OCI-M1 (cell line): ENCODE results near the gene VPS52.
"Not testable (repeated sequence)": the region's sequence is repeated elsewhere in the genome, so short reads cannot be mapped to it uniquely, and the experiment has no call there.

Experiments used
- DNase-seq: peaks from one replicate; lab custom pipeline; 2025; lab: John Stamatoyannopoulos, UW

VPS52 gene

GRCh38 chr6:33280539-33280938 lies 8.9 kb upstream of the VPS52 start:
- no peak for DNase-seq

DNA sequence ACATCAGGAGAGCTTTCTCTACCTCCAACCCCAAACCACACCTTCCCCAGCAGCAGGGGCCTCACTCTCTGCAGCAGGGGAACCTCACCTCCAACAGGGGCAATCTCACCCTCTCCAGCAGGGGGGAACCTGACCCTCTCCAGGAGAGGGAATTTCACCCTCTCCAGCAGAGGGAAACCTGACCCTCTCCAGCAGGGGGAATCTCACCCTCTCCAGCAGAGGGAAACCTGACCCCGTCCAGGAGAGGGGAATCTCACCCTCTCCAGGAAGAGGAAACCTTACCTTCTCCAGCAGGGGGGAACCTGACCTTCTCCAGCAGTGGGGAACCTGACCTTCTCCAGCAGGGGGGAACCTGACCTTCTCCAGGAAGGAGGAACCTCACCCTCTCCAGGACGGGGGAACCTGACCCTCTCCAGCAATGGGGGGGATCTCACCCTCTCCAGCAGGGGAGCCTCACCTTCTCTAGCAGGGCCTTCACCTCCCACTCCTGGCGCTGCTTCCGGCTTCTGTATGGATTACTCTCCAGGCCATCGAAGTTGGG lies 8.4 kb upstream of the VPS52 start:
- DNase-seq = peak; percentile 84

DNA sequence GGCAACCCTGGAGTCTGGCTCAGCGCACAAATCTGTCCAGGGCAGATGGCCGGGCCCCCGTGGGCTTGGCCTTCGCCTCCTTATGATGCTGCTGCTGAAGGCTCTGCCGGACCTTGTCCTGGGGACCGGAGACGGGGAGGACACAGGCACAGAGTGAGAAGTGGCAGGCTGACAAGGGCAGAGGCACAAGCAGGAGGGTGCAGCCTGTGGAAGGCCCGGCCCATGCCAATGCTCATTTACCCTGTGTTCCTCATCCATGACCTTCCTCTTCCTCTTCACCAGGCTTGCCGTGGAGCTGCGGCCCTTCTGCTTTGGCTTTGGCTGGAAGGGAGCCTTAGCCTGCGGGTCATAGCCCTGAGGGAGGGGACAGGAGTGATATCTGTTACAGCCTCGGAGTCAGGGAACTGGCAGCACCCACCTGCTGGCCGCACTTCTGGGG lies 7.6 kb upstream of the VPS52 start:
- DNase-seq = no peak

GRCh38 chr6:33278810-33279209 lies 7.1 kb upstream of the VPS52 start:
- DNase-seq = no peak

DNA sequence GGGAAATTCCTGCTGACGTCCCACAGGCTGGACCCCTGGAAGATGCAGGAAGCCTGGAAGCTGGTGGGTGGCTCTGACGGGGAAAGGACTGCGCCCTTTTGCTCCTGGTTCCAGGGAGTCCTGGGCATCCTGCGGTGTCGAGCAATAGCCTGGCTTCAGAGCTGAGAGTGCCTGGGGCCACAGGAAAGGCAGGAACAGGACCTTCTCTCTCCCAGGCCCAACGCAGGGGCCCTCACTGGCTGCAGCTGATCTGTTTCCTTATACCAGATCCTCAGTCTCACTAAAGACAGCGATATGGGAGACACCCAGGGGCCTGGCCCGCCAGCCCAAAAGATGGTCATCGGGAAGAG lies 6.7 kb upstream of the VPS52 start:
- no peak for DNase-seq

GRCh38 chr6:33277663-33278391 lies 6.2 kb upstream of the VPS52 start:
- DNase-seq = no peak

DNA sequence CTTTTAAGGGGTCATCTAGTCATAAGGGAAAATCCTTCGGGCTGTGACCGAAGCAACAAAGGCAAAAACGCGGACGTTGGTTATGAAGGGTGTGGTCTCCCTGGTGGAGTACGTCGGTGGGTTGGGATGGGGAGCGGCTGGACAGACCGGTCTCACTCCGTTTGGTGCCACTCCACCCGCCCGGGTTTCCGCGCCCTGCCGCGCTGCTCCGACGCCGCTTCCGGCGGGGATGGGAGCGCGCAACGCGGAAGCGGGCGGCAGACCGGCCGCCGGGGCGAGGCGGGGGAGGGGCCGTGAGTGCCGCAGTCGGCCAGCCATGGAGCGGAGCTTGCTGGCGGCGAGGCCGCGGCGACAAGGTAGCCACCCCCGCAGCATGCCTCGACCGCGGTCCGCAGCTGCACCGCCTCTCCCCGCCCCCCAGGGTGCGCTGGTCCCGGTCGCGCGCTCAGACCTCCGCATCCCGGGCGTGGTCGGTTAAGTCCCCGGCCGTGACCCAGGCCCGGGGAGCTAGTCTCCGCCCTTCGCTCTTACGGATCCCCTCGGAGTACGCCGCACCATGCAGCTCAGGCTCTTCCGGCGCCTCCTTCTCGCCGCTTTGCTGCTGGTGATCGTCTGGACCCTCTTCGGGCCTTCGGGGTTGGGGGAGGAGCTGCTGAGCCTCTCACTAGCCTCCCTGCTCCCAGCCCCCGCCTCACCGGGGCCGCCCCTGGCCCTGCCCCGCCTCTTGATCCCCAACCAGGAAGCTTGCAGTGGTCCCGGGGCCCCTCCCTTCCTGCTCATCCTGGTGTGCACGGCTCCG lies 5.4 kb upstream of the VPS52 start, which contains the start of gene B3GALT4:
TSS of gene B3GALT4 (plus strand) at position 260 of the 799 bp plus-strand sequence. CDS start at position 557, 297 bp downstream.
- peak; percentile 93 for DNase-seq

DNA sequence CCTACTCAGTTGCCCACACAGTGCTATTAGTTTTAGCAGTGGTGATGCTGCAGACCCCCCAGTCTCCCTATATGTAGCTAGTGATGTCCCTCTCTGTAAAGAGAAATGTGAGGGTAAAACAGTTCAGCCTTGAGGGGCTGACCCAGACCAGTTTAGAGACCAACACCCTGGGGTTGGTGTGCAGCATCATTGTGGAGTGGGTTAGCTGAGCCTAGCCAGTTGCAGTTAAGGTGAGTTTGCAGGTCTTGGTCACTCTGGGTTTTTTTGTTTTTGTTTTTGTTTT lies 4.8 kb upstream of the VPS52 start:
- DNase-seq = no peak

GRCh38 chr6:33275795-33276580 lies 4.3 kb upstream of the VPS52 start:
- not testable (repeated sequence) for DNase-seq

DNA sequence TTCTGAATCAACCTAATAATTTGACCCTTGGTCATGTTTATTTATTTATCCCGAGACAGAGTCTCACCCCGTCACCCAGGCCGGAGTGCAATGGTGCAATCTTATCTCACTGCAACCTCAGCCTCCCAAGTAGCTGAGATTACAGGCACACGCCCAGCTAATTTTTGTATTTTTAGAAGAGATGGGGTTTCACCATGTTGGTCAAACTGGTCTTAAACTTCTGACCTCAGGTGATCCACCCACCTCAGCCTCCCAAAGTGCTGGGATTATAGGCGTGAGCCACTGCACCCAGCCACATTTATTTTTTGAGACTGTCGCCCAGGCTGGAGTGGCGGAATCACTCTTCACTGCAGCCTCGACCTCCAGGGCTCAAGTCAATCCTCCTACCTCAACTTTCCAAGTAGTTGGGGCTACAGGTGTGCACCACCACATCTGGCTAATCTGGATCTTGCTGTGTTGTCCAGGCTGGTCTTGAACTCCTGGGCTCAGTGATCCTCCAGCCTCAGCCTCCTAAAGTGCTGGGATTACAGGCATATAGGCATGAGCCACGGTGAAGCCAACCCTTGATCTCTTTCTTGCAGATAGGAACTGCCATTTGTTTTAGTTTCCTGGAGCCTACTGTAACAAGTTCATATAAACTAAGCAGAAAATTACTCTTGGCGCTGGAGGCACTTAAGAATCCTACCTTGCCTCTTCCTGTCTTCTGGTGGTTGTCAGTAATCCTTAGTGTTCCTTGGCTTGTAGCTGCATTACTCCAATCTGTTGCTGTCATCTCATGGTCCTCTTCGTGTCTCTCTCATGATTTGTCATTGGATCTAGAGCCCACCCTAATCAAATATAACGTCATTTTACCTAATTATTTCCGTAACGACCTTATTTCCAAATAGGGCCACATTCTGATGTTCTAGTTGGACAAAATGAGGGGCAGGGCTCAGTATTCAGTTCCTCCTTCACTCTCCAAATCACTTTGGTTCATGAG lies 2.5 kb upstream of the VPS52 start:
- DNase-seq = no peak

GRCh38 chr6:33273129-33273923 lies 1.6 kb upstream of the VPS52 start:
- no peak for DNase-seq

GRCh38 chr6:33272275-33273128 lies 826 bp upstream of the VPS52 start:
- no peak for DNase-seq

DNA sequence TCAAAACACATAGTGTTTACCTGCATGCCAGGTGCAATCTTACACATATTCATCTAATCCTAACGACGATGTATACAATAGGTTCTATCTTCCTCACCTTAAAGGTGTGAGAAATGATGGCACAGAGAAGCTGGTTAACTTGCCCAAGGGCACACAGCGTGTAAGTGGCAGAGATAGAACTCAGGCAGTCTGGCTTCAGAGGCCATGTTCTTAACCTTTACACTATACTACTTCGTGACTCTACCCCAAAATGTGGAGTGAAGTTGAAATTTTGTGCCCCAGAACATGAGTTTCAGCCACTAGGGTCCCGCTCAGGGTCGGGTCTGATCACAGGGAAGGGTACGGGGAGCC lies 584 bp downstream of the VPS52 start:
- peak; percentile 83 for DNase-seq

GRCh38 chr6:33264015-33264414 lies 7.7 kb downstream of the VPS52 start:
- DNase-seq = no peak

DNA sequence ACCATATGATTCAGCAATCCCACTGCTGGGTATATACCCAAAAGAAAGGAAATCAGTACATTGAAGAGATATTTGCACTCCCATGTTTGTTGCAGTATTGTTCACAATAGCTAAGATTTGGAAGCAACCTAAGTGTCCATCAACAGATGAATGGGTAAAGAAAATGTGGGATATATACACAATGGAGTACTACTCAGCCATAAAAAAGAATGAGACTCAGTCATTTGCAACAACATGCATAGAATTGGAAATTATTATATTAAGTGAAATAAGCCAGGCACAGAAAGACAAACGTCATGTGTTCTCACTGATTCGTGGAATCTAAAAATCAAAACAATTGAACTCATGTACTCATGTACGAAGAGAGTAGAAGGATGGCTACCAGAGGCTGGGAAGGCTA lies 9.2 kb downstream of the VPS52 start:
- DNase-seq = not testable (repeated sequence)

DNA sequence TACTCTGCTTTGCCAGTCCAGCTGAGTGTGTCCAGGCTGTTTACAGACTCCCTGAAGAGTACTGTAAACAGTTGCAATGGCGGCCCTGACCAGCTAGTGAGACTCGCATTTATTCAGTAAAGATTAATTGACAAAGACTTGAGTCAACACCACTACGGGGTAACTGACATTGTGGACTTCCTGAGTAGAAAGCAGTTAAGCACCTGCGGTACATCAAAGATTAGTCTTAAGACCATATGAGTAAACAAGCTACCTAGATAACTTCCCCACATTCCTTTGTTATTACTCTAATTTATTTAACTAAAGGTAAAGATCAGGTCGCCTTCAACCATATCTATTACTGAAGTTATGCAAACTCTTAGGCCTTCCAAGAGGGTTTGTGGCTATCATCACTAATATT lies 12.6 kb downstream of the VPS52 start:
- DNase-seq = no peak

DNA sequence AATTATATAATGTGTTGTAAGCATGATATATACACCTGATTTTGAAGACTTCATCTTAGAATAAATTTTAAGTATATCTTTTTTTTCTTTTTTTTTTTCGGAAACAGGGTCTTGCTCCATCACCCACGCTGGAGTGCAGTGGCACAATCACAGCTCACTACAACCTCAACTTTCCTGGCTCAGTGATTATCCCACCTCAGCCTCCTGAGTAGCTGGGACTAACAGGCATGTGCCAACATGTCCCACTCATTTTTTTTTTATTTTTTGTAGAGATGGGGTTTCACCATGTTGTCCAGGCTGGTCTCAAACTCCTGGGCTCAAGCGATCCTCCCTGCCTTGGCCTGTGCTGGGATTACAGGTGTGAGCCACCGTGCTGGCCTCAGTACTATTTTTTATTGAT lies 17.1 kb downstream of the VPS52 start:
- no peak for DNase-seq

DNA sequence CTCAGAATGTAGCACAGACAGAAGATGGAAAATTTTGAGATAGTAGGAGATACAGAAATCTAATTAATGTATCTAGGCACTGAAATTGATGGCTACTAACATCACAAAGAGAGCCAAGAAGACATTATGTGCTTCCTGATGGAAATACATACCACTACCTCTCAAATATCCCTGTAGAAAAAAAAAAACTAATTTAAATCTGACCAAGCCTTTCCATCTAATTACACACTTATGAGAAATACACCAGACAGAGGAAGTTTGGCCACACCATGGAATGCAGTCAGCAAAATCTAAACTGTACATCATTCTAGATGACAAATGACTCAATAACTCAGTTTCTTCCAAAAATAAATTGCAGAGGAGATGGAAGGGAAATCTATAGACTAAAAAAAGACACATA lies 18.9 kb downstream of the VPS52 start:
- no peak for DNase-seq

DNA sequence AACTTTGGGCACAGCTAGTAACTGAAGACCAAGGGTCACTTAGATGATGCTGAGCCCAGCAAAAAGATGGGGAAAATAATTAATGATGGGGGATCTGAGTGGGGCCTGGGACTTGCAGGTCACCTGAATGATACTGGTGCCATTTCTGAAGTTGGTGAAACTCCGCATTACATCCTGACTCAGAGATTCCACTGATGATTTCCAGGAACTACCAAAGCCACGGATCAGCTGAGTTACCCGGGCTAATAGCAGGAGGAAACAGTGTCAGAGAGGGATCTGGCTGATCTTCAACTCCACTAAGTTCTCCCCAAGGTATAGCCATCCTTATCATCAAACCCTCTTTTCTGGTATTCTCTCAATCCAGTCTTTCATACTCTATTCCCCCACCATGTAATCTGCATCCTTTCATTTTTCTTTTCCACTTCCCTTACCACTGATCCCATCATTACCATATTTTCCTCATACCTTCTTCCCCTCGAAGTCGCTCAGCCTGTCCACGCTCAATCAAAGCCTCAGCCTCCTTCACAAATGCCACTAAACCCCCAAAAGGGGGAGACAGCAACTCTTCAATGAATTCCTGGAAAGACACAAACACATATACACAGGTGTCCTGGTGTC lies 20.2 kb downstream of the VPS52 start:
- DNase-seq = peak; percentile 33
